Muscle of arm (tissue), 14 donors: ENCODE results near the gene CLDN19. TPM values are rescaled to one million over a fixed set of nuclear protein-coding genes. Genes with fewer than 3 reads are reported as not detected.
A peak's percentile ranks its signal among the peaks of the same experiment; 100 is the strongest.

Experiments used
- DNase-seq: peaks from one replicate; pipeline ENCODE4 v3.0.0-alpha.2; 2013
- long read RNA-seq, 11 donors: transcript quantifications; one replicate each; lab custom pipeline, GENCODE V29; 2026
- polyA plus RNA-seq, 12 donors: library from polyadenylated mRNA; unstranded; fragments of 120-200 nt; gene quantifications; one replicate each; pipeline ENCODE4 v1.2.1, GENCODE V29; 2013; ENCODE audit not compliant: insufficient read length in 12 of 12

CLDN19 gene, protein sequence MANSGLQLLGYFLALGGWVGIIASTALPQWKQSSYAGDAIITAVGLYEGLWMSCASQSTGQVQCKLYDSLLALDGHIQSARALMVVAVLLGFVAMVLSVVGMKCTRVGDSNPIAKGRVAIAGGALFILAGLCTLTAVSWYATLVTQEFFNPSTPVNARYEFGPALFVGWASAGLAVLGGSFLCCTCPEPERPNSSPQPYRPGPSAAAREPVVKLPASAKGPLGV
- polyA plus RNA-seq, result 1 to 10 TPM in 4 of 12 donors, under 1 TPM in 6, not detected in 2; 0.27 to 2.2 (median 0.72) TPM
- long read RNA-seq, donor 1, partial matches to known transcripts, result 0 of 3 reads
- long read RNA-seq, donor 1, other reads (novel, unspliced or antisense), result 0 of 3 reads
- long read RNA-seq, donor 2, partial matches to known transcripts, result 0 of 1 reads
- long read RNA-seq, donor 2, other reads (novel, unspliced or antisense), result 0 of 1 reads
- long read RNA-seq, donor 3, result 0 reads
- long read RNA-seq, donor 4, result 0 reads
- long read RNA-seq, donor 5, result 0 reads
- long read RNA-seq, donor 6, result 0 reads
- long read RNA-seq, donor 7, result 0 reads
- long read RNA-seq, donor 8, result 0 reads
- long read RNA-seq, donor 9, result 0 reads
- long read RNA-seq, donor 10, result 0 reads
- long read RNA-seq, donor 11, result 0 reads

DNA sequence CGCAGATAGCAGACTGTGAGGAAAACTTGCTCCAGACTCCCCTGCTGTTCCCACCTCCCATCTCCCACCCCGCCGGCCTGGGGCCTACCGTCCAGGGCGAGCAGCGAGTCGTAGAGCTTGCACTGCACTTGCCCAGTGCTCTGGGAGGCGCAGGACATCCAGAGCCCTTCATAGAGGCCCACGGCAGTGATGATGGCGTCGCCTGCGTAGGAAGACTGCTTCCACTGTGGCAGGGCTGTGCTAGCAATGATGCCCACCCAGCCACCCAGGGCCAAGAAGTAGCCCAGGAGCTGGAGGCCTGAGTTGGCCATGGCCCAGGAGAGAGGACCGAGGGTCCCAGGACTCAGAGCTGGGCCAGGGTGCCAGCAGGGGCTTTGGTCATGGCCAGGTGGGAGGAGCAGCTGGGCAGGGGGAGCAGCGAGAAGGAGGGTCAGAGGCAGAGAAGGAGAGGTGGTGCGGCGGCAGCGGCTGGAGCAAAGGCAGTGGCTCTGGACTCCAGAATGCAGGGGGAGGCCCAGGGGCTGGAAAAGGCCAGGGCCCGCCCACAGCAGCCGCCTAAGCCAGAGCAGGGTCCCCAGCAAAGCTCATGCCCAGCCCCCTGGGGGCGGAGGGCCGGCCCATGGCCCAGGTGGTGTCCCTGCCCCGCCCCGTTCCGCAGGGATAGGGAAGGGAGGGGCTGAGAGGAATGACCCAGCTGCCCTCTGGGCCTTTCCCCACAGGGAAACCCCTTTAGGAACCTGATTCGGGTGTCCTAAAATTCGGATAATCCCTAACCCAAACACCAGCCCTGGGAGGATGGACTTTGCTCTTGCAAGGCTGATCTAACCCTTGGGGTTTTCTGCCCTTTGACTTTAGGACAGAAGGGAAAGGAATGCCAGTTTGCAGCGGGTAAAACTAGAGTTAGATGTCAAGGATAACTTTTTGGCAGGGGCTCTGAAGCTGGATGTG is at the start of gene CLDN19:
Gene CLDN19, minus strand, starts transcription at position 484 of the 948 bp plus-strand sequence. Its CDS starts 173 bp downstream, at position 311.
- DNase-seq, result no peak

DNA sequence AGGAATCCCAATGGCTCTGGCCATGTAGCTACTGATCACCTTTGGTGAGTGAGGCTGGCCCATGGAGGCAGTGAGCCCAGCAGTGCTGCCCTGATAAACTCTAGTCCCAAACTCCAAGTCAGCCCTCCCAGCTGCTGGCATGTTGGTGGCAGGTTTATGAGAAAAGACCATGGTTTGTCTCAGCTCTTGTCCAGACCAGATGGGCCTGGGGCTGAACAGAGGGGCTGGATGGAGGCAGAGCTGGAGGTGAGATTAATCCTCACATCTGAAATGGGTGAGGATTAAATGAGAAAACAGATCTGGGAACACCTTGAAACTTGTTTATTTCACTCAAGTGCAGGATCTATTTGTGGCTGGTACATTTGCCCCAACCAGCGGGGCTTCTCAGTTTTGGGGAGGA is 48.0 kb upstream of the CLDN19 start:
- no peak for DNase-seq

DNA sequence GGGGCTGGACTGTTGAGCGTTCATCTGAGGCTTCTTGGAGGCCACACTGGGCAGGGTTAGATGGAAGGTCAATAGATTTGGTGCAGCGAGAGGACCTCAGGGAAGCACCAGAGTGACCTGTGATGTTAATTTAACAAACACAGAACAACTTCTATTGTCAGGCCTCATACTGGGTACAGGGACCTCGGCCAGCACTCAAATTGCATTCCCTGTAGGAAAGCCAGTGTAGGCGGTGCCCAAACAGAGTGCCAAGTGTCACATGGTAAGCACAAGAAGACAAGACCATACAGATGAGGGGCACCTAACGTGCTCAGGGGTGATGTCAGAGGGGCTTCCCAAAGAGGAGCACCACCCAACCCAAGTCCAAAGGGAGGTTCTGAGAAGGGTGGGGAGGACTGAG is 46.1 kb upstream of the CLDN19 start:
- no peak for DNase-seq

DNA sequence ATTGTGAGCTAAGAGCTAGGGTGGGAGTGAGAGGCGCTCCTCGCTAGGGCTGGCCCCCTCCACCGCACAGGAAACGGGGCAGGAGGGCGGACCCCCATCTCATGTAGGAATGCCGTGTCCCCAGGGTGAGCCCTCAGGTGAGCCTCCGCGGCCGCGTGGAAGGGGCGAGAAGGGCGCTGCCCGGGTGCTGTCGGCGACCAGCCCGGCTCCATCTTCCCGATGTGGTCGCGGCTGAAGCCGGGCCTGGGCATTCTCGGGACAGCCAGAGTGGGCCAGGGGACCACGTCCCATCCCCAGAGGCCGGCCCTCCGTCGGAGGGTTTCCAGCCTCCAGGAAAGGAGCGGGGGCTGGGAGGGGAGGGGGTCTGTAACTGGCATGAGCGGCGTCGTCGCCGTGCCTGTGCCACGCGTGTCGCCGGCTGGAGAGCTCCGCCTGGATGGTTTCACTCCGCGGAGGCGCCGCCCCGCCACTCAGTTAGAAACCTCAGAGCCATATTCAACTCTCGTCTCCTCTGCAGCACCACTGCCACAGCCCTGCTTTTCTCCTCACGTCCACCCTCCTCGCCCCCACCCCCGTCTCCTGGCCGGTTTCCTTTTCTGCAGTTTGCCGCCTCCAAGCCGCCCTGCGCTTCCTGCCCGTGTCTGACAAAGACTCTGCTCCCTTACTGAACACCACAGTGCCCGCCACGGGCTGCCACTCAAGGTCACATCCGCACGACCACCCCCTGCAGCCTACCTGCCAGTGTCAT is 45.1 kb upstream of the CLDN19 start, which contains the start of gene TMEM269:
Gene TMEM269, plus strand, starts transcription at position 46 of the 748 bp plus-strand sequence. CDS start 4,903 bp downstream, outside the sequence.
- no peak for DNase-seq

DNA sequence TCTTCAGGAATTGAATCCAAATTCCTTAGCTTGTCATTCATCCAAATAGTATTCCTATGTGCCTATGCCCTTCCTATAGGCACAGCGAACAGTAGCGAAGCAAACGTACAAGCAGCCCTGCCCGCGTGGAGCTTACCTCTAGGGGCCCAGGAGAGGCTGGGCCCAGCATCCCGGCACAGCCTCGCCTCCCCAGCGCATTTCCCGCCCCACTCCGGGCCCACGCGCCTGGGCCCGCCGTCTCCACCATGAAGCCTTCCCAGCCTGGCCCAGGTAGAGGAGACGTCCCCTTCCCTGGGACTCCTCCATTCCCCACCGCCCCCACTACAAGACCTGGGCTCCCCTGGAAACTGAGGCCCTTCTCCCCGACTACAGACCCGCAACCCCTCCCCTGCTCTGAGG is 44.5 kb upstream of the CLDN19 start:
- DNase-seq, result no peak

DNA sequence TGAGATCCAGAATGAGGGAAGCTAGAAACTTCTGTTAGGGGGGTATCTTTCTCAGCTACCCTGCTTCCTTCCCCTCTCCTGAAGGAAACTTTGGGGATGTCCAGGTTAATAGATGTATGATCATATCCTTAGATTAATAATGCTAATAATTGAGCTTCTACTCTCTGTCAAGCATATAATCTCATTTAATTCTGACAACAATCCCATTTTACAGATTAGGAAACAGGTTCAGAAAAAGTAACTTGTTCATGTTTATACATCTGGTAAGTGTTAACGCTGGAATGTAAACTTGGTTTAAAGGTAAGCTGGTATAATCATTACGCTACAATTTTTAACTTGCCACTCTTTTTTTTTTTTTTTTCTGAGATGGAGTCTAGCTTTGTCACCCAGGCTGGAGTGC is 43.1 kb upstream of the CLDN19 start:
- DNase-seq, result no peak

DNA sequence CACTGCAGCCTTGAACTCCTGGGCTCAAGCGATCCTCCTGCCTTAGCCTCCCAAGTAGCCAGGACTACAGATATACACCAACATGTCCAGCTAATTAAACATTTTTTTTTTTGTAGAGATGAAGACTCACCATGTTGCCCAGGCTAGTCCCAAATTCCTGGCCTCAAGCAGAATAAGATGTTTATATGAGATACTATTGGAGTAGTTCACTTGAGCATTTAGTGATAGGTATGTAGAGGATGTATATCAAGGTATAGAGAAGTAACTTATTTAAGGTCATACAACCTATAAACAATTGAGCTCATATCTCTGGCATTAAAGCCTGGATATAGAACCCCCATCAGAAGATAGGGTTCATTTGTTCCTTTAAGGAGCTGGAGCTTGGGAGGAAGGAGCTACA is 40.1 kb upstream of the CLDN19 start:
- DNase-seq, result no peak

DNA sequence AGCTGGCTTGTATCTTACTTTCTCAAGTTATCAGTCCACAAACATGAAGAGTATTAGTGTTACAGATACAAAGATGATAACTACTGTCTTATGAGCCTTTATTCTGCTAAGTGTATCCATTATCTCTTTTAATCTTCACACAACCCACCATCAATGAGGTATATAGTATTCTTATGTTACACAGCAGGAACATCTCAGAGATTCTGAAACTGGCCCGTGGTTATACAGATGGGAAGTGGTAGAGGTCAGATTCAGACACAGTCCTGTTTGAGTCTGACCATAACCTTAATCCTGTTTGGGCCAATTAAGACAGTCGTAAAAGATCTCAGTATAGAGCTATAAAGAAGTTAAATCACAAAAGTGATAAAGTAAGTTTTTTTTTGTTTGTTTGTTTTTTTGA is 39.7 kb upstream of the CLDN19 start:
- no peak for DNase-seq

DNA sequence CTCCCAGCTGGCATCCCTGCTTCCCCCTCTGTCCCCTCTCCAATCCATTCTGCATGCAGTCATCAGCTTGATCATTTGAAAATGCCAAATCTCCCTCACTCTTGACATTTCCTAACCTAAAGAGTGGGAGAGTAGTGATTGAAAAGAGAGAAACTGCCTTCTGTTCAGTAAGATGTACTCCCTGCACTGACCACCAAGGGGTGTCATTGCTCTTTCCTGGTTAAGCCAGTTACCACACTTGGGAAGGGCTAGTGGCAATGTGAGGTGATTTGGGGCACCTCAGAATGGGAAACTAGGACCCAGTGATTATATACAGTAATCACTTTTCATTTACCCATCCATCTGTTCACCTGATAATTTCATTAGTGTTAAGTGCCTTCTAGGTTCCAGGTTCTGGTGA is 37.8 kb upstream of the CLDN19 start:
- no peak for DNase-seq

DNA sequence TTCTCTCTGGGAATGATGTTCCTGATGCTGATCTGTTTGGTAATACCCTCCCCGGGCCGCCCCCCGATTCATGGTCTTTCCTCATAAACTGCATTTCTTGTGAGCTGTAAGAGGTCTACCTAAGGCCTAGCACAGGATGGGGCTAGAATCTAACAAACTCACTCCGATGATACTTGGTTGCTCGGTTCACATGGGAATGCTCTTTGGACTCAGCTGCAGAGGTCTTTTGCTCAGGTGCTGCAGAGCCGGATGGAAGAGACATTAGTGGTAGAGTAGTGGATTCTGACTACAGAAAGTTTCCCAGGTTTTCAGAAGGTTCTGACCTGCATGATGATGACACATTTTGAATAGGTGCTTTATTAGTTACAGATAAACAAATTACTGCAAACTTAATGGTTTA is 36.5 kb upstream of the CLDN19 start:
- DNase-seq, result no peak

DNA sequence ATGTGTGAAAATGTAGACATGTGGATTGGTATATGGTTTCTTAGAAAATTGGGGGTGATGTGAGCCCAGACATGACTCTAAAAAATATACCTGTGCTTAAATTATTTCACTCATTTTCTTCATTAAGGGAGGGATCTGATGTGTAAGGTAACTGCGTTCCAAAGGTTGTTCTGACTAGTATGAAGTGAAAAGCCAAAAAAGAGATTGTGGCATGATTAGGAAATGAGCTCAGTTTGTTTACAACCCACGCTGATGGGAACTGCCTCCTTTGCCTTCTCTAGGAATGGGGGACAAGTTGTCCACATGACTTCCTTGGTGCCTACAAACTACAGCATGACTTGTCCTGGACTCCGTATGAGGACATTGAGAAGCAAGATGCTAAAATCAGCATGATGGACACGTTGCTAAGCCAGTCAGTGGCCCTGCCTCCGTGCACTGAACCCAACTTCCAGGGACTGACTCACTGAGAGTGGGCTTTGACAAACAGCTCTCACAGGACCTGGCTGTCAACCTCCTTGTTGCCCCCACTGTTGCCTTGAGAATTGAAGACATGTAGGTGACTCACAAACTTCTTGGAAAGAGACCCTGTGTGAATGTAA is 35.0 kb upstream of the CLDN19 start:
- DNase-seq, result no peak

DNA sequence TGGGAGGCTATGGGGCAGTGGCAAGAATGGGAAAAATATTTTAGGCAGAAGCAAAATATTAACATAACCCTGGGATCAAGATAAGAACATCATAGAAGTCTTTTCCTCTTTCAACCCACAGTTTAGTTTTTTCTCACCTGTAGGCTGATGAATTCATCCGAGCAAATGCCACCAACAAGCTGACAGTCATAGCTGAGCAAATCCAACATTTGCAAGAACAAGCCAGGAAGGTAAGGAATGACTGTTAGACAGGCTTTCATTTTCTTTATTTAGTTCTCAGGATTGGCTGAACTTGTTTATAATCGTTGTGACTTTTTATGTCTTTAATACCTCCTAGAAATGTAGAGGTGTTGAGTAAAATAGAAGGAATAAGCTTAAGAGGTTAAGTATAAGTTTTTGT is 33.4 kb upstream of the CLDN19 start:
- no peak for DNase-seq

DNA sequence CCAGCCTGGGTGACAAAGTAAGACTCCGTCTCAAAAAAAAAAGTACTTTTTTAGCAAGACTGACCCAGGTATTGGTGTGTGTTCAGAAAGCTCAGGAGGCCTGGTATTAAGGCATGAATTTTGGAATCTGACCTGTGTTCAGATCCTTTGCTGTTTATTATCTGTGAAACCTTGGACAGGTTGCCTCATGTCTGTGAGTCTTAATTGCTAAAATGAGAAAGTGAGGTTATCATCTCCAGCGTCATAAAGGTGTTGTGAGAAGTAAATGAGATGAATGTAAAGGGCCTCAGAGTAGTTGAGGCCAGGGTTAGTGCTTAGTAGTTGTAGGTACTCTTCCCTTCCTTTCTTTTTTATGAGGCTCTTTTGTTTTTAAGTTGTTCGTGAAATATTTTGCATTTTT is 29.8 kb upstream of the CLDN19 start:
- DNase-seq, result no peak

DNA sequence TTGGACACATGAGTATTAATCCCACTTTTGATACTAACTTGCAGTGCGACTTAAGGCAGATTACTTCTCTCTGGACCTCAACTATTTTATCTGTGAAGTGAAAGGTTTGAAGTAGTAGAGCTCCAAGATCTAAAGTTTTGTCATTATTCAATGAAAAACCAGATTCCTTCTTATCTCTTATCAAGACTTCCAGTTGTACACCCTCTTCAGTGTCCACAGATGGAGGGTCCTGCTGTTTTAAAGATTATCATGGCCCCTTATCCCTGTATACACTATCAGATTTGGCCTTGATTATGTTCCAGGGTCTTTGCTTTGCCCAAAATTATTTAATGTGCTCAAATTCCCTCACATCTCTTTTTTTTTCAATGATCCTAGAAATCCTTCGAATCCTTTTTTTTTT is 28.1 kb upstream of the CLDN19 start:
- no peak for DNase-seq

DNA sequence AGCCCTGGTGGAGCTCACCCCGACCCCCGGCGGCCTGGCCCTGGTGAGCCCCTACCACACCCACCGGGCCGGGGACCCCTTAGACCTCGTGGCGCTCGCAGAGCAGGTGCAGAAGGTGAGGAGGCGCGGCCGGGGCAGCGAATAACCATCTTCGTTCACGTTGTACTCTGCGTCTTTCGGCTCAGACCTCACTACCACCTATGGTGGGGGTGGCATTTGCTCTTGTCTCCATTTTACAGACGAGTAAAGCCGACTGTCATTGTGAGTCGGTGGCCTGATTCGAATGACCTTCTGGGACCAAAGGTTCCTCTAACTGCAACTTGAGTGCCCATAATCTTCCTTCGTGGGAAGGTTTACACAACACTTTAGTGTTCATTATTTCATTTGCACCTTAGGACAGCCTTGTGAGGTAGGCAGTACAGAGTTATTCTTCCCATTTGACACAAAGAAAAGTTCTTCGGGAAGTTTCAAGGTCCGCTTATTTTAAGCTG is 27.5 kb upstream of the CLDN19 start:
- peak; percentile 35 for DNase-seq

DNA sequence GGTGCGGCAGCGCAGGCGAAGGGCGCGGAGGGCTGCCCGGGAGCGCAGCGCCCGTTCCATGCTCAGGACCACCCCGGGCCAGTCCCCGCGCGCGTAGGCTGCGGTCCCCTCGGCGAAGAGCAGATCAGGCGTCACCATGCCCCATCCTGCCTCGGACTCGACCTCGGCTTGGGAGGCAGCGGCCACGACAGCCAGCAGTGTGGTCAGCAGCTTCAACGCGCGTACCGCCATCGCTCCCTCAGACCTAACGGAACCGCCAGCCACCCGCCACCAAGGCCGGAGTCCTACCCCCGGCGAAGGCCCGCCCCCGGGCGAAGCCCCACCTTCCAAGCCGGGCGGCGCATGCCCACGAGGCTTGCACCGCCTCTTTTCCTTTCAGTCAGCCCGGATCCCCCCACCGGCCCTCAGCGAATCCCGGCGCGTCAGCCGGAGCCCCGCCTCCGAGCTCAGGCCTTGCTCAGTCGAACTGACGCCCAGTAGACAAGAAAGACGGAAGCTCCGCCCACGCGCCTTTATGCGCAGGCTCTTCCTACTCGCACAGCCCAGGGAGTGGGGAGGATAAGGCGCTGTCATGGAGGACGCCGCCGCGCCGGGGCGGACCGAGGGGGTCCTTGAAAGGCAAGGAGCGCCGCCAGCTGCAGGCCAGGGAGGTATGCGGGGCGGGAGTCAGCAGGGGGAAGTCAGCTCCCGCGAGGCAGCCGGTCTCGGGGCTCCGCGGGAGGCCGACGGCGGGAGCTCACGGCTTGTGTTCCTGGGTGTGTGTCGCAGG is 26.9 kb upstream of the CLDN19 start, which contains the start of the genes C1orf50 and P3H1:
Gene C1orf50, plus strand, starts transcription at position 509 of the 769 bp plus-strand sequence. Its CDS starts 63 bp downstream, at position 572.
Gene P3H1, minus strand, starts transcription at position 288 of the 769 bp plus-strand sequence. Its CDS starts 57 bp downstream, at position 231.
- DNase-seq, result peak; percentile 100

DNA sequence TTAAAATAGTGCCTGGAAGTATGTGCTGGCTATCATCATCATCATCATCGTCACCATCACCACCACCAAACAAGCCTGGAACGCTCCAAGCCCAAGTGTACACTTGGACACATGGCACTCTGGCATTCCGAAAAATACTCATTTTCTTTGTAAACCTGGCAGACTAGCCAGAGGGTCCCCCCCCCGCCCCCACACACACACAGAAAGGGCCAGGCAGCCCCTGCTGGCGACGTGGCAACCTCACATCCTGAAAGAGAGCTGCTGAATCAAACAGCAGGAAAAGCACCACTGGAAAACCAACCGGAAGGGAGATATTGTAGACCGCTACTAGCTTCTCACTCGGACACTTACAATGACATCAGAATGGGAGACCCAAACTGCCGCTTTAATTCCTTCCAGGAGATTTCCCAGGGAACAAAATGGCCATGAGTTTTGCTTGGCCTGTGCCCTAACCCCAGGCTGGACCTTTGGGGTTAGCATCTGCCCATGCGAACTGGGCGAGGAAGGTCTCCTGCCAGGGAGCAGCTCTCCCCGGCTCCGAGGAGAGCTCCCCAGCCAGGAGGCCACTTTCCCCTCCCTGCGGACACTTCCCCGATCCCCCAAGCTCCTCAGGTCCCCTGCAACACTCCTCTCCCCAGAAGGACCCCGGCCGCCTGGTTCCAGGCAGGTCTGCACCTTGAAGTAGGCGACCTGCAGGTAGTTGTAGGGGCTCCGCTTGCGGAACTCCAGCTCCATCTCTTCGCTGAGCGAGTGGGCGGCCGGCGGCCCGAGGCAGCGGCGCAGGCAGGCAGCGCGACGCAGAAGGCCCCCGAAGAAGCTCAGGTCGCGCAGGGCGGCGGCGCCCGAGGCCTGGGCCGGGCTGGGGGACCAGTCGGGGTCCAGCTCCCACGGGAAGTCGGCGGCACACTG is 26.1 kb upstream of the CLDN19 start:
- DNase-seq, result peak; percentile 64

DNA sequence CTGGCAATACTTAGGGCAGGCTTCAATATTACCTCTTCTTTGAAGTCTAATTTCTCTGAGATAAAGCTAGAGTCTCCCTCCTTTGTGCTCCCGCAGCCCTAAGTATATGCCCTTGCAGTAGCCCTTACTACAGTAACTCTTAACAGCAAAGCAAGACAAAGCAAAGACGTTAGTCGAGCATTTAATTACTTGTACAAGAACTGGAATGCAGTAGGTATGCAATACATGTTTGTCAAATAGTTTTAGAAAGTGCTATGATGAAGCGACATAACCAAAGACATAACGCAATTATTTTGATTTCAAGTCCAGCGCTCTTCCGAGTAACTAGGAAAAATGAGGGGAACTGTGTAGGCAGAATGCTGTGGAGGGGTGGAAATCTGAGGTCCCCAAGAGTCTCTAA is 25.2 kb upstream of the CLDN19 start:
- no peak for DNase-seq

DNA sequence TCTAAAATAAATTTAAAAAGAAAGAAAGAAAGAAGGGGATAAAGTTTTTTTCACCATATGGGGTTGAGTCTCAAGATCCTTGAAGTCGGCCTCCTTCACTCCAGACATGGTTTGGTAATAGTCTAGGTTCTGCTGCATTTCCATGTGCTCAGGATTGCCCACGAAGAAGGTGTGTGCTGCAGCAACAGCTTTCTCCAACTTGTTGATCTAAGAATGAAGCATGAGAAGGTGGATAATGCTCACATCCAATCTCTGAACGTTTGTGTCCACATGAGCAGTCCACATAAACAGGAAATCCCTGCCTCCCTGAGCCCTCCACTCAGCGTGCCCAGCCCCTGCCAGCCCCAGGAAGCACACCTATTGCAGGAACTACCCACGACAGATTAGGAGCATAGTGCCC is 22.2 kb upstream of the CLDN19 start:
- DNase-seq, result no peak
